Measurements from ENCODE around the gene ZNF639.

- TF ChIP-seq, protein P1, sequence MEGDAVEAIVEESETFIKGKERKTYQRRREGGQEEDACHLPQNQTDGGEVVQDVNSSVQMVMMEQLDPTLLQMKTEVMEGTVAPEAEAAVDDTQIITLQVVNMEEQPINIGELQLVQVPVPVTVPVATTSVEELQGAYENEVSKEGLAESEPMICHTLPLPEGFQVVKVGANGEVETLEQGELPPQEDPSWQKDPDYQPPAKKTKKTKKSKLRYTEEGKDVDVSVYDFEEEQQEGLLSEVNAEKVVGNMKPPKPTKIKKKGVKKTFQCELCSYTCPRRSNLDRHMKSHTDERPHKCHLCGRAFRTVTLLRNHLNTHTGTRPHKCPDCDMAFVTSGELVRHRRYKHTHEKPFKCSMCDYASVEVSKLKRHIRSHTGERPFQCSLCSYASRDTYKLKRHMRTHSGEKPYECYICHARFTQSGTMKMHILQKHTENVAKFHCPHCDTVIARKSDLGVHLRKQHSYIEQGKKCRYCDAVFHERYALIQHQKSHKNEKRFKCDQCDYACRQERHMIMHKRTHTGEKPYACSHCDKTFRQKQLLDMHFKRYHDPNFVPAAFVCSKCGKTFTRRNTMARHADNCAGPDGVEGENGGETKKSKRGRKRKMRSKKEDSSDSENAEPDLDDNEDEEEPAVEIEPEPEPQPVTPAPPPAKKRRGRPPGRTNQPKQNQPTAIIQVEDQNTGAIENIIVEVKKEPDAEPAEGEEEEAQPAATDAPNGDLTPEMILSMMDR (IDR thresholded peaks at IDR 0.05), result no peak
- TF ChIP-seq POLR2AphosphoS5 (IDR thresholded peaks at IDR 0.05), result no peak
Measured at GRCh38 chr3:179288845-179289244, 34.0 kb upstream of the ZNF639 start.
